Skin epidermis (tissue), 12 donors: ENCODE data around the gene DHX9.

Experiments used
- H3K27ac ChIP-seq, 21 experiments: fragments of 200-600 bp; sonication (generic) in 11 of 21; one replicate each; pipeline ENCODE4 v1.5.0; 2020; ENCODE audit warnings: mild to moderate bottlenecking in 3 of 21, inconsistent platforms in 2 of 21, moderate library complexity in 2 of 21
- H3K4me3 ChIP-seq, 7 experiments: fragments of 200-600 bp; sonication (generic) in 2 of 7; one replicate each; pipeline ENCODE4 v1.5.0; 2020; ENCODE audit warnings: inconsistent platforms in 2 of 7, mild to moderate bottlenecking in 2 of 7, moderate library complexity in 1 of 7

The DHX9 gene

DNA sequence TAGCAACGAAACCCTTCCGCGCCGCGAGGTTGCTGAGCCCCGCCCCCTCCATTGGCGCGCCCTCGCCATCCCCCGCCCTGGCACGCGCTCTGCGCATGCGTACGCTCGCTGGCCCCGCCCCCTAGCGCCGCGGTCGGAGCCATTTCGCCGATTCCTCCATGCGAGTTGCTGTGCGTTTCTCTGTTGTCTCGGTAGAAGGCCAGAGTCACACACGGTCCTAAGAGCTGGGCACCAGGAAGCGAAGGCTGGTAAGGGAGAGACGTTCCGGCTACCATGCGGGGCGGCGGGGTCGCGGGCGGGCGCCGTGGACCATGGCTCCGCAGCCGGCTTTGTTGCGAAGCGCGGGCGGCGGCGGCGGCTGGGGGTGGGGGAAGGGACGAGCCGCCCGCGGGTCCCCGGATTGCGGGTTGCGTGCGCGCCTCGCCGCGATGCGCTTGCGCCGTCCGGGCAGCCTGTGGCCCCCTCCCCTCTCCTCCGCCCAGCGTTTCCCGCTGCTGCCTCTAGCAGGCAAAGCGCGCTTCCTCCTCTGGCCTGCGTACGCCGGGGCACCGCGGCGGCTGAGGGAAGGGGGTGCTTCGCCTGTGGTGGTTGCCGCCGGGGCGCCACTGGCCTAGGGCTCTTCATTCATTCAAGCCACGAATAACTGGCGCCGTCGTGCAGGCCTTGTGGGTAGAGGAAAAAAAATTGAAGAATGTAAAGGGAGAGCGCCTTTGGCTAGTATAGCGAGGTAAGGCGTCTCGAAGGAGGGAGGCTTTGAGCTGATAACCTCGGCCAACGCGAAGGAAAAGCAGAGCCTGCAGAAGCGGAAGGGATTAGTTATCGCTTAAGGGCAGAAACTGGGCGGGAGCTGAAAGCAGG is at the start of gene DHX9:
Gene DHX9, plus strand, starts transcription at position 139 of the 858 bp plus-strand sequence. CDS start 3,220 bp downstream, outside the sequence.
- Histone ChIP-seq H3K4me3 (peak within 1 kb of the TSS; percentile 56 to 91 (median 81)), H3K27ac (peak within 1 kb of the TSS in 20 of 21 experiments; percentile 80 to 94 (median 89))

DNA sequence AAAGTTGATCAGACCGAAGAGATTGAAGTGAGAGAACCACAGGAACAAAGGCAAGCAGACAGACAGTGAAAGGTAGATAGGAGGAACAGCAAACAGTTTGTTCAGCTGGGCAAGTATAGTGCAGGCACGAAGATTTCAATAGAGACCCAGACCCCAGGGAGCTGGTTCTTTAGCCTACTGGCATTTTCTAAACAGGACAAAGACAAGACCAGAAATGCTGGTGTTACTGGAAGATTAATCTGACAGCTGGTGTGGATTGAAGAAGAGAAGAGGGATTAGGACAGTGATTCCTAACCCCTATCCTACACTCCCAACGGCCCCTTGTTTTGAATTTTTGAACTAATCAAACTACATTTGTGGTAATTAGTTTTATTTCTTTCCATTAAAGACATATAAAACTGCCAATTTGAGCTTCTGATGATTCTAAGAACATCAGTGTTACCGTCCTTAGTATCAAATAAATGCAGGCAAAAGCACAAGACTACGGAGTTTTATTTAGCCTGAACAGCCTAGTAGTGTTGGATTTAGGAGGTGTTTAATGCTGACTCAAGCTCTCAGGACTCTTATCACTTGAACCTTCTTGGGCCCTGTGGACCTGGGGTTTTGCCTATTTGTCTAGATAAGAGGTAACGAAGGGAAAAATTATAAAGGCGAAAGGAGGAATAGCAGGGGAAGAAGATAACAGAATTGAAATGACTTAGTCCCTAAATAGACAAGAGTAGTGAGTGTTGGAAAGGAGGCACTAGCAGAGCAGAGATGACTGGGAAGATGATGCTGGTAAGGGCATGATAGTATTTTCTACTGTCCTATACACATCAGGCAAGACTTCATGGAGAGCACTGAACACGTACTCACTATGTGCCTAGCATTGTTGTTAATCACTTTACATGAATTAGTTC is 47.6 kb upstream of the DHX9 start:
- peak overlapping the region in 3 of 21 experiments; percentile 7 to 40 (median 14) for H3K27ac ChIP-seq
- H3K4me3 ChIP-seq = no peak overlapping the region

DNA sequence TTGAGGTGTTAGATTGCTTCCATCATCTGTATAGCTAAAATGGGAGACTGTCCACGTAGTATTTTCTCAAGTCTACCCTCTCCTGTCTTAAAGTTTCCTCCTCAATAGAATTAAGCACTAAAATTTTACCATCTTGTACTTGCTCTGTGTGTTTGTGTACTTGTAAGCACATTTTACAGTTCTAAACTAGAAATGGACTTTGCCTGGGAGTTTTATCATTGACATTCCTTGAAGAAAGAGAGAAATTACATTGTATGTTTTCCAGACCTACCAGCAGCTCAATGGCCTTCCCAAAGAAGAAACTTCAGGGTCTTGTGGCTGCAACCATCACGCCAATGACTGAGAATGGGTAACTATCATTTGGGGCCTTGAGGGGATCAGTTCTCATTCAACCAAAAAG is 45.1 kb upstream of the DHX9 start:
- Histone ChIP-seq H3K4me3 (no peak overlapping the region), H3K27ac (peak overlapping the region in 6 of 21 experiments; percentile 14 to 75 (median 40))

DNA sequence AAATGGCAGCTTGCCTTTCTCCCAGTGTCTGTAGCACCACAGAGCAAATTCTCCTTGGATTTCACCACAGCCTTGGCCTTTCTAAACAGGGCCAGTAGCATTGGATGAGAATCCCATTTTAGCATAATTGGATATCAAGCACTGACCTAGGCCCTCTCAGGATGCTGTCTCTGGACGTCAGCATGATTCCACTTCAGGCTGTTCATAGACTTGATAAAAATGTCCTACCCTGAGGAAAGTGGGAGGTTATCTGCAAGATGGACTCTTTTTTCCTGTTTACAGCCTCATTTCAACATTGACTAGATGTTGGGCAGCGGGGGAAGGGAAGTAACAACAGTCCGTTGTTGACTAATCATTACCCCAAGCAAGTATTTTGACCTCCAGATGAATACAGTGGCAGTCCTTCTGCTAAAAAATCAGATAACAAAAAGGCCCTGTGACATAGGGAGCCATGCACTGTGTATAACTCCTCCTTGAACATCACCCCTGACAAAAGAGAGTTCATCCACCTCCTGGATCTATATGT is 44.4 kb upstream of the DHX9 start:
- Histone ChIP-seq H3K4me3 (no peak overlapping the region), H3K27ac (peak overlapping the region in 9 of 21 experiments; percentile 14 to 75 (median 31))

DNA sequence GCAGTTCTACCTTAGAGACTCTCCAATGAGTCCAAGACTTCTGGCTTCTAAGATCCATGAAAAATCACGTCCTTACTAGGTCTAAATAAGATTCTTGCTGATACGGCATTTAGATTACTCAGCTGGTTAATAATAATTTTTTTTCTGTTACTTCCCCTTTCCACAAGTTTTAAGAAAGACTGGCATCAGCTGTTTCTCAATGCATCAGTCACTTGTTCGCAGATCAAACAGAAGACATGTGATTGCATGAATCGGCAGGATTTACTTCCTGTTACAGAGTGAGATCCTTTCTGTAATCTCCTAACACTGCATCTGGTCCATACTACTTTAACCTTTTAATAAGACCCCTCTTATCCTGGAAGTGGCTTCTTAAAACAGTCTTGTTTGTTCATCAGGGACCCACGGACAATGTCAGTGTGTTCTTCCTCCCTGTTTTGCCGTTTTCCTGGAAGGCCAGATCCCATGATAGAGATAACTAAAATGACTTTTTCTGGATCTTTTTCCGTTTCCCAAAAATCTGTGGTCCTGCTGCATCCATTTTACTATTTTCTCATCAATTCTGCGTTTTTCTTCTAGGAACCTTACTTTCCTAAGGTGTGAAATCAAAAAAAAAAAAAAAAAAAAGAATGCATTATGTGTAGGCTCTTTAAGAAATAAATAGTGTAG is 43.5 kb upstream of the DHX9 start:
- Histone ChIP-seq H3K27ac (peak overlapping the region in 9 of 21 experiments; percentile 10 to 72 (median 31)), H3K4me3 (no peak overlapping the region)

DNA sequence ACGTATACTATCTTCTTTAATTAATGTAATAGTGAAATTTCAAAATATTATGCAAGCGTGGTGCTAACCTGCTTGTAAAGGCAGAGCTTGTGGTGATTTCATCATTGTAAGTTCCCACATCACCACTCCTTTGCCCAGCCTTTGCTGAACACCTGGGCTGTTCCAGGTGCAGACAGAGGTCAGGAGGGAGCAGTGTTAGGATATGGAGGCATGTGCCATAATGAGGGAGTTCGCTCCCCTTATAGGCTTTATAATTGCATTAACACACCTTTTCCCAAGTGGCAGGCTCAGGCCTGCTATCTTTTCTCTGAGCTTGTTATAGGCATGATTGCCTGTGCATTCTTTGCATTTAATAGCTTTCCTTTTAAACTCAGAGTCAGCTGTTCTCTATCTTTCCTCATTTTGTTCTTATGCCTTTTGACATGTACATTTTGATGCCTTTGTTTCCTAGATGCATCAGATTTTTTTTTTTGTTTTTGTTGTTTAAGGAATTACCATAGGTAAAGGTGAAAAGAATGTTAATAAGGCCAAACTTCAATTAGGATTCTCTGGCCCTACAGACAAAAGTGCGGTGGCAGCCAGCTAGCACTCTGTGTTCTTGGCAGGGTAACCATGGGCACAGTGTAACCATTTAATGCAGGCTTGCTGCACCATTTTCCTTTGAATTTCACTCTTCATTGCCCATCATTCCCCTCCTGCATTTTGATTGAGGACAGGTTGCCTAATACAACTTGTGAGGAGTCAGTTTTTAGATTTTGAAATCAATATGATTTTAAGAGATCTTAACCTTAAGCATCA is 36.9 kb upstream of the DHX9 start:
- Histone ChIP-seq H3K4me3 (no peak overlapping the region), H3K27ac (peak overlapping the region in 7 of 21 experiments; percentile 5 to 59 (median 24))

DNA sequence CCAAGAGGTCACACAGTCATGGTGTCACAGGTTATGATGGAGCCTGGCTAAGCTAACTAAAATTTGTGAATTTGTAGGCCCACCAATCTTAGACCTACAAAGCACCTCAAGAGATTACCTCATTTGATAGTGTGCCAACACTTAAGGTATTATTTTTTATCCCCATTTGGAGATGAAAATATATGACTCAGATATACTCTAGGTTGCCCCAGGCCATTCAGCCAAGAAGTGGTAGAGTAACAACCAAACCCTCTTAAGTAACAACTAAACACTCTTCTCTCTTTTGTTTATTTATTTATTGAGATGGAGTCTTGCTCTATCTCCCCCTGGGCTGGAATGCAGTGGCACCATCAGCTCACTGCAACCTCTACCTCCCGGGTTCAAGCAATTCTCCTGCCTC is 35.3 kb upstream of the DHX9 start:
- no peak overlapping the region for H3K4me3 ChIP-seq

DNA sequence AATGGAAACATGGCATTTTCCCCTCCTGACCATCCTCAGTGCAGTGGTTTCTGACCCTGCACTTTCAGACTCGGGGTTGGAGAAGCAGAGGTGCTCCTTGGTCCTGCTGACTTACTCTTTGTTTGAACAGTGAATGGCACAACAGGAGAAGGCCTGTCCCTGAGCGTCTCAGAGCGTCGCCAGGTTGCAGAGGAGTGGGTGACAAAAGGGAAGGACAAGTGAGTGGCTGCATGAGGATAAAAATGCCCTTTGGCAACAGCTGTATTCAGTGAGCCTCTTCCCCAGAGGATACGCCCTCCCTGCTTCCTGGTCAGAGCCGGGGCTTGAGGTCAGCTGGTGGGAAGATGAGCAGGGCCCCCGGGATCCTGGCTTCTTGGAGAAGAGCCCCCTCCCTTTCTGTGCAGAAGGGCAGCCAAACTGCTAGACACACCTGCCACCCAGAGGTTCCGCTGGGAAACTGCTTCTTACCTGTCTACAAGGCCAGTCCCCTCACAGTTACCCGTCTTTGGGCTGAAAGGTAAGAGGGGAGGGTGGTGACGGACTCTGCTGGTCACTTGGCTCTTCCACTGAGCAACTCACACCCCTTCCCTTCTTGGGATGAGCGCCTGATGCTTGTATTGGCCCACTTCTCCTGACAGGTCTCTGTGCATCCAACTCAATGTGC is 33.0 kb upstream of the DHX9 start:
- Histone ChIP-seq H3K4me3 (no peak overlapping the region), H3K27ac (no peak overlapping the region)

More for the DNA sequence above, 35.3 kb upstream of the DHX9 start:
- H3K27ac ChIP-seq = no peak overlapping the region

DNA sequence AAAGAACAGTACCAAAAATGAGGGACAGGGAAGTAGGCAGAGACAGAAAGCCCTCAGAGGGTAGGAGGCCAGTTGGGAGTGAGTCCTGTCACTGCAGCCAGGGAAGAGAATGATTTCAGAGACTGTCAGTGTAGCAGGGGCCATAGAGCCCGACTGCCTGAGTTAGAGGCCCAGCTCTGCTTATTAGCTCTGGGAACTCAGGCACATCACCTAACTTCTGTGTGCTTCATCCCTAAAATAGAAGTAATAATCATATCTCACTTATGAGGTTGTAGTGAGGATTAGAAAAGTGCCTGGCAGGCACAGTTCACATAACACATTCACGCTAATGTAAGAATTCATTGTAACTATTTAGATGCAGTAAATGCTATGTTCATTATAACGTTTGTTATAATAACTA is 31.2 kb upstream of the DHX9 start:
- Histone ChIP-seq H3K27ac (no peak overlapping the region), H3K4me3 (no peak overlapping the region)

DNA sequence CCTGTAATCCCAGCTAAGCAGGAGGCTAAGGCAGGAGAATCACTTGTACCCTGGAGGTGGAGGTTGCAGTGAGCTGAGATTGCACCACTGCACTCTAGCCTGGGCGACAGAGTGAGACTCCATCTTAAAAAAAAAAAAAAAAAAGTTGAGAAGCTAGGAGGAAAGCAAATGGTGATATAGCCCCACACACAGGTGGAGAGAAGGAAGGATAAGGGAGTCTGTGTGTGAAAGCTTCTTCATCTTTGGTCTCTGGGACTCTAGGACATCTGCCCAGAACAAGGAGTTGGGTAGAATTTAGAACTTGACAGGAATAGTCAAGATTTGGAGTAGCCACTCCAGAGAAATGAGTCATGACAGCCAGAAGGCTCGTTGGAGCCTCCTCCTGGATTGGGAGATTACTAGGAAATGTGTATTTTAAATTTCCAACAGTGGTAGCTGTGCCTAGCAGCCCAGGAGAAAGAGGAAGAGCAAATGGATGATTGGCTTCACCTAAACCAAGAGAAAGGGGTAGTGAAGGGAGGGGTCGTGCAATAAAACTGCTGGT is 29.7 kb upstream of the DHX9 start:
- no peak overlapping the region for H3K27ac ChIP-seq
- H3K4me3 ChIP-seq = no peak overlapping the region

DNA sequence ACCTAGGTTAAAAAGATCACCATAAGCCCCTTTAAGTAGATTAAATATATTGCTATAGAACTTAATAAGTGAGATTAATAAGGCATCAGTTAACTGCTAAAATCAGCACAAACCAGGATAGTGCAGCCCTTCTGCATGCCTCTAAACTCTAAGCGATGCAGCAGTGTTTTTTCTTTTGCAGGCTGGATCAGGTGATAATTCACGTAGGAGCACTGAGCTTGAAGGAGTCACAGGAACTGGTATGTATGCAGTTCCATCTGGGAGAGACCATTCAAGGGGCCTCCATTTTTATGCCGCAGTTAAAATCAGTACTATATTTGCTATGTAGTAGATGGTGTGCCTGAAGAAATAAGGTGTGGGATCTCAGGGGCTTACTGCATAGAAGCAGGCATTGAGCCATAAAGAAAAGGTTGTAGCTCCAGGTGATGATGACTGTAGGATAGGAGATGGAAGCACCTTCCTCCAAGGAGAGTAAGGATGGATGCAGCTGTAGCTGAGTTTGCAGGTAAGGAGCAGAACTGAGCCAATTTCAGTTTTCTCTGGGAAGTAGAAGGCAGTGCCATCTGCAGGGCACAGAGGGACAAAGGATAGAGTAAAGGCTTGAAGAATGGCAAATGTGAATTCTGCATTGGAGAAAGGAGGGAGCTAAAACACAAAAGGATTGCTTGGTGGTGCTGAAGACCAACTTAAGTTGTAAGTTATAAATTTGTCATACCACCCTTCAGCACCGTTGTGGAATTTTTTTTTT is 27.0 kb upstream of the DHX9 start:
- no peak overlapping the region for H3K27ac ChIP-seq
- H3K4me3 ChIP-seq = no peak overlapping the region

DNA sequence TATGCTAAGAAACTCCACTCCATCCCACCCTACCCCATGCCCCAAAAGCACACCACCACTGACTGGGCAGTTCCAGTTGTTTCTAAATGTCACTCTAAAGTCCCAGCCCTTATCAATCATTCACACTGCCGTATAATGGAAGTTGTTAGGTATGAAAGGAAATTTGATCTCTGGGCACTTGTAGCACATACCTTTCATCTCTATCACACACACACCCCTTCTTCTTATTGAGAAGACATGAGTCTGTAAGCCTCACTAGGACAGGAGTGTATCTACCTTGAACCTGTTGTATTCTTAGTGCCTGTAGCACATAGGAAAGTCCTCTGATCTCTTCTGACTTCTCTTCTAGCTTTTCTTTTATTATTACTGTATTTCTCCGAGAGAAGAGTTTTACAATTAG is 22.3 kb upstream of the DHX9 start:
- H3K4me3 ChIP-seq = no peak overlapping the region
- no peak overlapping the region for H3K27ac ChIP-seq

DNA sequence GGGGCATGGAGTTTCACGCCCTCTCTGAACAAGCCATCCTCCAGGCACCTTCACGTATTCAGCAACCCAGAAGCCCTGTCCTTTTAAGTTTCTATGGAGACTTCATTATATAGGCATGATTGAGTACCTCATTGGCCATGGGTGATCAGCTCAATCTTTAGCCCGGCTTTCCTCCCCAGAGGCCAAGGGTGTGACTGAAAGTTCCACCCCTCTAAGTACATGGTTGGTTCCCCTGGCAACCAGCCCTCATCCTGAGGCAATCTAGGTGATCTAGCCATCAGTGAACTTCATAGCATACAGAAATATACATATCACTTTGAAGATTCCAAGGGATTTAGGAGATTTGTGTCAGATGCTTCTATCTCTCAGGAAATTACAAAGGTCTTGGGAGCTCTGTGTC is 21.3 kb upstream of the DHX9 start:
- no peak overlapping the region for H3K27ac ChIP-seq
- no peak overlapping the region for H3K4me3 ChIP-seq

DNA sequence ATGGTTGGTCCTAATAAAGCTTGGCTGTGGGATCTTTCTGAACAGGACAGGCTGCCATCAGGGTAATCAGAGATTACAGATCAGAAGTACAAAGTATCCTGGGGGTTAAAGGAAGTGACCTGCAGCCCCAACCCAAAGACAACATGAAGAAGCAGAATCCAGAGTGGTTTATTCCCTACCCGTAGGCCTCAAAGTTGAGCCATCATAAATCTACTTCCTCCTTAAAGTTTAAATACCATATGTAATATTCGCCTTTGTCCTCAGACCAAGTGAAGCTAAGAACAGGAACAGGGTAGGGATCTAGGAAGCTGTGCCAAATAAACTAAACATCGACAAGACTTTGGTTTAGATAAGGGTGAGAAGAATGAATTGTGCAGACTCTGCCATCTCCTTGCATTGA is 15.9 kb upstream of the DHX9 start:
- Histone ChIP-seq H3K4me3 (no peak overlapping the region), H3K27ac (no peak overlapping the region)

DNA sequence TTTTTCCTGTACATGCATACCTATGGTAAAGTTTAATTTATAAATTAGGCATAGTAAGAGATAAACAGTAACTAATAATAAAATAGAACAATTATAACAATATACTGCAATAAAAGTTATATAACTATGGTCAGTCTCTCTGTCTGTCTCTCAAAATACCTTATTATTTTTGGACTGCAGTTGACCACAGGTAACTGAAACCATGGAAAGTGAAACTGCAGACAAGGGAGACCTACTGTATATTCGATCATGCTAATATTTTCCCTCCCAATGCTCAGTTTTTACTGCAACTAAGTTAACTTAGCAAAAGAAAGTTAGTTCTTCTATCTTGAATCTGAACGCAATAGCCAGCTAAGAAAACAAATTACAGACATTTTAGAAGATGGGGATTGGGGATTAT is 12.3 kb upstream of the DHX9 start:
- H3K4me3 ChIP-seq = no peak overlapping the region
- no peak overlapping the region for H3K27ac ChIP-seq

DNA sequence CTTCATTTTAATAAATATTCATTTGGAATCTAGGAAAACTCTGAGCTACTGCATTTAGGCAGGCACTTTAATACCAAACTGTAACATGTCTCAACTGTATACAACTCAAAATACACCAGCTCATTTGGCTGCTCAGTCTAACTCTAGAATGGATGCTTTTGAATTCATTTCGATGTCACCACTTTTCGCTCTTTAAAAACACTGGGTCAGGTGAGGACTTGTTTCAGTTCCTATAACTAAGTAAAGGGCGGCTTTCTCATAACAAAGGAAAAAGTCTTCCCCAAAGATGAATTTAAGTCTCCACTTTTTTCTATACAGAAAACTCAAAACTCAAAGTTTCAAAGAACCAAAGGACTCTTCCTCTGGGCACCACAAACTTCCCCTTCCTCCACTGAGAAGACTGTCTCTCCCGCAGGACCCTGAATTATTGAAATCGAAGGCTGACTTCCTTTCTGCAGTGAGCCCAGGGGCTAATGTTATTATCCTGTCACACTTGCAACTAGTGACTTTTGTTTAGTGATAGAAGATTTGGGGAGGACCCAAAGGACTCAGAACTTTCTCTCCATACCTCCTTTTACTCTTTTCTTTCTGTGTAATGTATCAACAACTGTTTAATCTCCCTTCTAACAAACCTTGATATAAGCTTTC is 9.7 kb upstream of the DHX9 start:
- no peak overlapping the region for H3K4me3 ChIP-seq
- H3K27ac ChIP-seq = no peak overlapping the region

DNA sequence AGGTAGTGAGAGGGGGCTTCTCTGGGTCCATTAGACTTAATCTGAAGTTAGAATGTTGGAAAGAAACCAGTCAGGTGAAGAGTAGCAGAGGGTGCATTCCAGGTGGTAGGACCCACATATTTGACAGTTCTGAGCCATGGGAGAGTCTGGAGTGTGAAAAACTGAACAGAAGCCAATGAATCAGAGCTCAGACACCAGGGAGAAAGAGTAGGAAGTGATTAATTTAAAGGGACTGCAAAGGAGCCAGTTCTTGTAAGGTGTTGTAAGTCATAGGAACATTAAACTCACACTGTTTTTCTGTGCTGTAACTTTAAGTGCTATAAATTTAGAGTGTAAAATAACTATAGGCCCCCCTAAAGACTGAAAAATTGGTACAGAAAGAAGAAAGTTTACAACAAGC is 5.9 kb upstream of the DHX9 start:
- Histone ChIP-seq H3K4me3 (no peak overlapping the region), H3K27ac (no peak overlapping the region)
